ENCODE data around the gene TUBA4A. TPM values are rescaled to one million over a fixed set of nuclear protein-coding genes. Genes with fewer than 3 reads are reported as not detected.
"Not testable (repeated sequence)": the region's sequence is repeated elsewhere in the genome, so short reads cannot be mapped to it uniquely, and the experiment has no call there.

Gene TUBA4A
- total RNA-seq, 2 donors from 2014 or later: 17.8 to 20.2 TPM

DNA sequence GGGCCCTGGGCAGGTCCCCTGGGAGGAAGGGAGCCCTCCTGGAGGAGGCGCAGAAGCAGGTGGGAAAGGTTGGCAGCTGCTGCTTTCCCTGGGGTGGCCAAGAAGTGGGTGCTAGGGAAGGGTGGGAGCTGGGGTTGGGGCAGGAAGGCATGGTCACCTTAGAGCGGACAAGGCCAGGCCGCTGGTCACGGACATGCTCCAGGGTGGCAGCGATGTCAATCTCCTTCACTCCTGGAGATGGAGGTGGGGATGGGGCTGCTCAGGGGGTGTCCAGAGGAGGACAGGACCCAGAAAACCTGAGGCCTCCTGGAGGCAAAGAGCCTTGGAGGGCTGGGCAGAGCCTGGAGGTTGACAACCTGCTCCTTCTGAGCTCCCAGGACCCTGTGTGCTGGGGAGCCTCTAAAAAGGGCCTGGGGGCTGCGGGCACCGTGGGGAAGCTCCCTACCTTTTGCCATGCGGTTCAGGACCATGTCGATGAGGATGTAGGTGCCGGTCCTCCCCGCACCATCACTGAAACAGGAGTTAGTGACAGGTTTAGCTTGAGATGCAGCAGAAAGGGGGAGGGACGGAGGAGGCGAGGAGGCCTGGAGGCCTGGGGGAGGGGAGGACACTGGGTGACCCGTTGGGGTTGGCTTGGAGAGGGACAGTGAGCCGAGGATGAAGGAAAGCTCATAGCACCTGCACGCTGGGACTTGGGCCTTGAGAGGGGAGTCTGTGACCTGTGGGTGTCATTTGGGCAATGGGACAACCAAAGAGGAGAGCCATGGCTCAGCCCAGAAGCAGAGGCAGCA is 36.9 kb upstream of the TUBA4A start:
- WGBS, 2 donors: 76 to 77% methylated on average over 16 of the region's 16 CpGs
- DNase-seq: no peak
- Histone ChIP-seq H3K27ac (no peak overlapping the region), H3K9me3 (no peaks in the 10 kb centered on the region), H3K4me1 (peaks cover 11% of the 10 kb centered on the region), H3K4me3 (no peak overlapping the region), H3K36me3 (replicated peaks in 1 of 2; ENCODE audit: insufficient read depth in 1 of 2, low read depth in 2 of 2) (no peaks in the 10 kb centered on the region), H3K27me3 (no peaks in the 10 kb centered on the region)
- intact Hi-C loops (cut with DNase I): no loop called here
- no peak for TF ChIP-seq POLR2A (IDR thresholded peaks at IDR 0.05)
- TF ChIP-seq, protein P1, sequence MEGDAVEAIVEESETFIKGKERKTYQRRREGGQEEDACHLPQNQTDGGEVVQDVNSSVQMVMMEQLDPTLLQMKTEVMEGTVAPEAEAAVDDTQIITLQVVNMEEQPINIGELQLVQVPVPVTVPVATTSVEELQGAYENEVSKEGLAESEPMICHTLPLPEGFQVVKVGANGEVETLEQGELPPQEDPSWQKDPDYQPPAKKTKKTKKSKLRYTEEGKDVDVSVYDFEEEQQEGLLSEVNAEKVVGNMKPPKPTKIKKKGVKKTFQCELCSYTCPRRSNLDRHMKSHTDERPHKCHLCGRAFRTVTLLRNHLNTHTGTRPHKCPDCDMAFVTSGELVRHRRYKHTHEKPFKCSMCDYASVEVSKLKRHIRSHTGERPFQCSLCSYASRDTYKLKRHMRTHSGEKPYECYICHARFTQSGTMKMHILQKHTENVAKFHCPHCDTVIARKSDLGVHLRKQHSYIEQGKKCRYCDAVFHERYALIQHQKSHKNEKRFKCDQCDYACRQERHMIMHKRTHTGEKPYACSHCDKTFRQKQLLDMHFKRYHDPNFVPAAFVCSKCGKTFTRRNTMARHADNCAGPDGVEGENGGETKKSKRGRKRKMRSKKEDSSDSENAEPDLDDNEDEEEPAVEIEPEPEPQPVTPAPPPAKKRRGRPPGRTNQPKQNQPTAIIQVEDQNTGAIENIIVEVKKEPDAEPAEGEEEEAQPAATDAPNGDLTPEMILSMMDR (IDR thresholded peaks at IDR 0.05): no peak
- ATAC-seq: no peak

DNA sequence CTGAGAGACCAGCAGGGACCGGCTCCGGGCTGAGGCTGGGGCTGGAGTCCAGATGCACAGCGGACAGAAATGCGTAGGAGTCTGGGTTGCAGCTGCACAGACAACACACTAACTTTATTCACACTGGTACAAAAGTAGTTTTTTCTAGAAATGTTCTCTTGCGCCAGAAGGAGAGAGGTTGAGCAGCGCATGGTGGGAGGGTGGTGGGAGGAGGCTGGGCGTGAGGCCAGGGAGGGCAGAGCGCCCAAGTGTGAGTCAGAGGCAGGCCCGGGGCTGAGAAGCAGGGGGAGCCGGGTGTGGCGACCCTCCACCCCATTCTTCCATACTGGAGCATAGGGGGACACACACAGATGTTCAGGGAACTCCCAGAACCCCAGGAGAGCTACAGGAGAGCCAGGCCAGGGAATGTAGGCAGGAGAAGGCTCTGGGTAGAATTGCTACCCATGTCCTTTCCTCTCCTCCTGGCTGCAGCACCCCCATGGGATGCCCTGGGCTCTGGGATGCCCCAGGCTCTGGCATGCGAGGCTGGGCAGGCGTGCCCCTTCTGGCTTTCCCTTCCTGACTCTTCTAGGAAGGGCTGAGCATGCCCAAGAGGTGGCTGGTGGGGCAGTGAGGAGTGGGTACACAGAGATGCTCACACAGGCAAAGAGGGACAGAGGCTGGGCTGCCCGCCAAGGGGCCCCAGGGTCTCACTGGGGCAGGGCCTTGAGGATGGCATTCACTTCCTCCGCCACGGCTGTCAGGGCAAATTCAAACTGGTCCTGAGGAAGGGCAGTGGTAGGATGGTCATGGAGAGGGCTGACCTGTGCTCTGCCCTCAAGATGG is 36.0 kb upstream of the TUBA4A start:
- TF ChIP-seq, protein P1 (IDR thresholded peaks at IDR 0.05): no peak
- no peak for TF ChIP-seq POLR2A (IDR thresholded peaks at IDR 0.05)
- DNase-seq (peak; percentile 35 to 58 (median 42)), ATAC-seq (peak; percentile 41)
- Histone ChIP-seq H3K27me3 (no peaks in the 10 kb centered on the region), H3K4me3 (no peak overlapping the region), H3K36me3 (replicated peaks in 1 of 2; ENCODE audit: insufficient read depth in 1 of 2, low read depth in 2 of 2) (peaks cover 0 to 2% of the 10 kb centered on the region in 2 donors), H3K4me1 (peaks cover 7% of the 10 kb centered on the region), H3K27ac (no peak overlapping the region), H3K9me3 (no peaks in the 10 kb centered on the region)
- intact Hi-C loops (cut with DNase I): loop anchor here (5.0 kb wide), 1 partner anchor 117 kb away; the partner anchor contains the start of gene SLC23A3
- WGBS, 2 donors: 54 to 59% methylated on average over 15 to 16 of the region's 16 CpGs

DNA sequence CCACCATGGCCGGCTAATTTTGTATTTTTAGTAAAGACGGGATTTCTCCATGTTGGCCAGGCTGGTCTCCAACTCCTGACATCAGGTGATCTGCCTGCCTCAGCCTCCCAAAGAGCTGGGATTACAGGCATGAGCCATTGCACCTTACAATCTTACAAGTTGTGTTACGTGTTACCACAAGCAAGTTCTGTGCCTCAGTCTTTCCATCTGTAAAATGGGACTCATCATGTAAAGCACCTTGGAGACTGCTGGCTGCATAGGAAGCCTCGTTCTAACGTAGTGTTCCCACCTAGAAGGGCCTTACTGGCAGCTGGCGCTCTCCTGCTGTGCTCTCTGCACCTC is 35.4 kb upstream of the TUBA4A start:
- WGBS, 2 donors: 69 to 81% methylated on average over 6 of the region's 6 CpGs
- H3K4me3 ChIP-seq: no peak overlapping the region
- no peak for TF ChIP-seq POLR2A (IDR thresholded peaks at IDR 0.05)
- TF ChIP-seq, protein P1 (IDR thresholded peaks at IDR 0.05): no peak
- intact Hi-C loops (cut with DNase I): loop anchor here (5.0 kb wide), 1 partner anchor 117 kb away; the partner anchor contains the start of gene SLC23A3
- H3K9me3 ChIP-seq: no peaks in the 10 kb centered on the region
- no peak for ATAC-seq
- H3K27me3 ChIP-seq: no peaks in the 10 kb centered on the region
- no peak for DNase-seq
- H3K36me3 ChIP-seq (replicated peaks in 1 of 2; ENCODE audit: insufficient read depth in 1 of 2, low read depth in 2 of 2): peaks cover 0 to 7% of the 10 kb centered on the region in 2 donors
- H3K4me1 ChIP-seq: peaks cover 2% of the 10 kb centered on the region
- H3K27ac ChIP-seq: no peak overlapping the region

DNA sequence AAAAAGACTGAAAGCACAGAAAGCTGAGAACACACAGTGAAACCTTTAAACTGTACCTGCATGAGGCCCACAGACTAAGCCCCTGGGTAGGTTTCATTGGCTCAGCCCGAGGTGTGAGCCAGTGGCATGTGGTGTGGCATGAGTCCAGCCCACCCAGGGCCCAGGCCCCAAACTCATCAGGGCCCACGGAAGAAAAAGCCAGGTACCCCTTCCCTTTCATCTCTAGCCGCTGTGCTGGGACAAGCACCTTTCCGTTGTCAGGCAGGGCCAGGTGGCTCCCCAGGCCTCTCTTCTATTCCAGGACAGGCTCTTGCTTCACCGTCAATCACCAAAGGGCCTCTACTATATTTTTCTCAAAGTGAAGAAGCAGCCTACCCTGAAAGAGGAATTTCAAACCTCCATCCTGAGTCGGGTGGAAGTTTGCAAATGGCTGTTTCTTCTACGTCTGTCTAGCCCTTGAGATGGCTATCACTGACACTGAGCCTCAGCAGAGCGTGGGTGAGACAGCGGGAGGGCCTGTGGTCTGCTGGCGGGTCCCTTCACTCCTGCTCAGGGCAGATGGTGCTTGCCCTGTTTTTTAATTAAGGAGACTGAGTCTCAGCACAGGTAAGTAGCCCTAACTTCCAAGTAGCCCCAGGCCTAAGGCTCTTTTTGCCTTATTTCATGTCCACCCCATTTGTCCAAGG is 34.0 kb upstream of the TUBA4A start:
- no peak overlapping the region for H3K4me3 ChIP-seq
- ATAC-seq (no peak), DNase-seq (no peak)
- no peak overlapping the region for H3K27ac ChIP-seq
- peaks cover 0 to 13% of the 10 kb centered on the region in 2 donors for H3K36me3 ChIP-seq (replicated peaks in 1 of 2; ENCODE audit: insufficient read depth in 1 of 2, low read depth in 2 of 2)
- intact Hi-C loops (cut with DNase I): loop anchor here (5.0 kb wide), 1 partner anchor 115 kb away; the partner anchor contains the start of gene SLC23A3
- TF ChIP-seq, protein P1 (IDR thresholded peaks at IDR 0.05): no peak
- TF ChIP-seq POLR2A (IDR thresholded peaks at IDR 0.05): no peak
- no peaks in the 10 kb centered on the region for H3K4me1 ChIP-seq
- 68 to 79% methylated on average over 8 to 10 of the region's 10 CpGs for WGBS, 2 donors
- no peaks in the 10 kb centered on the region for H3K9me3 ChIP-seq
- H3K27me3 ChIP-seq: no peaks in the 10 kb centered on the region

DNA sequence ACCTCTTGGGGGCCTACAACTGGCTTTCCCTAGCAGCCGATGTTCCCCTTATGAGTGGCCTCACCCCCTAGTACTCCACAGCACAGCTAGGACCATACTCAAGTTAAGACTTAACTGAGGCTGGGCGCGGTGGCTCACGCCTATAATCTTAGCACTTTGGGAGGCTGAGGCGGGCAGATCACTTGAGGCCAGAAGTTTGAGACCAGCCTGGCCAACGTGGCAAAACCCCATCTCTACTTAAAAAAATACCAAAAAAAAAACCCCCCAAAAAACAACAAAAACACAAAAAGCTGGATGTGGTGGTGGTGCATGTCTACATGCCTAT is 33.4 kb upstream of the TUBA4A start:
- H3K4me3 ChIP-seq, H3K4me1 ChIP-seq, ATAC-seq, H3K27me3 ChIP-seq, H3K9me3 ChIP-seq, H3K27ac ChIP-seq, DNase-seq: not testable (repeated sequence)
- H3K36me3 ChIP-seq (replicated peaks in 1 of 2; ENCODE audit: insufficient read depth in 1 of 2, low read depth in 2 of 2): peaks cover 0 to 17% of the 10 kb centered on the region in 2 donors
- 81 to 89% methylated on average over 6 of the region's 6 CpGs for WGBS, 2 donors
- intact Hi-C loops (cut with DNase I): loop anchor here (5.0 kb wide), 1 partner anchor 115 kb away; the partner anchor contains the start of gene SLC23A3
